Measurements from ENCODE around the gene PSME3IP1.

GRCh38 chr16:57223057-57223456 lies 37.2 kb upstream of the PSME3IP1 start:
- TF ChIP-seq YY1 (tag by site-specific recombination; IDR thresholded peaks at IDR 0.05) (no peak), CTCF (tag by site-specific recombination; IDR thresholded peaks at IDR 0.05) (no peak), ELK4 (IDR thresholded peaks at IDR 0.05; ENCODE audit: borderline replicate concordance, low read depth, low read length) (no peak), ZNF239 (tag by site-specific recombination; IDR thresholded peaks at IDR 0.05) (no peak), ZNF473 (tag by site-specific recombination; IDR thresholded peaks at IDR 0.05) (no peak), MEIS1 (CRISPR knock-in tag; IDR thresholded peaks at IDR 0.05; ENCODE audit: borderline replicate concordance) (no peak), WT1 (tag by site-specific recombination; IDR thresholded peaks at IDR 0.05) (no peak)

Measured in HEK293 (cell line).